GM15510 (cell line): ENCODE data around the gene TMEM138.

ENCODE experiments used
- POLR2A ChIP-seq: IDR thresholded peaks from 3 replicates; pipeline ENCODE4 v1.6.1; 2011; ENCODE audit warnings: borderline replicate concordance; ENCODE audit not compliant: insufficient read length; ENCODE audit errors: extremely low read depth

TMEM138 gene

GRCh38 chr11:61361741-61362541 is at the start of gene TMEM138, which contains the start of gene CYB561A3:
TSS of gene TMEM138 (plus strand) at chr11:61362374. CDS start at chr11:61364391, 2,017 bp downstream.
TSS of gene CYB561A3 (minus strand) at chr11:61361882. CDS start at chr11:61356713, 5,169 bp downstream.
- peak; percentile 99 for TF ChIP-seq POLR2A

- no peak for TF ChIP-seq POLR2A
Measured at GRCh38 chr11:61315260-61315659, 46.9 kb upstream of the TMEM138 start.

- no peak for TF ChIP-seq POLR2A
Measured at GRCh38 chr11:61325649-61326414, 36.3 kb upstream of the TMEM138 start.

- TF ChIP-seq POLR2A, result no peak
Measured at GRCh38 chr11:61327669-61328071, 34.5 kb upstream of the TMEM138 start.

- TF ChIP-seq POLR2A, result no peak
Measured at GRCh38 chr11:61328351-61328750, 33.8 kb upstream of the TMEM138 start.

- TF ChIP-seq POLR2A, result no peak
Measured at GRCh38 chr11:61329871-61330270, 32.3 kb upstream of the TMEM138 start.

- no peak for TF ChIP-seq POLR2A
Measured at GRCh38 chr11:61331651-61332050, 30.5 kb upstream of the TMEM138 start.

GRCh38 chr11:61332281-61332796 is 29.8 kb upstream of the TMEM138 start:
- no peak for TF ChIP-seq POLR2A

GRCh38 chr11:61332797-61333549 is 29.2 kb upstream of the TMEM138 start, which contains the start of the genes DDB1 and TKFC:
TSS of gene DDB1 (minus strand) at chr11:61333105. CDS start at chr11:61332968, 137 bp downstream.
TSS of gene TKFC (plus strand) at chr11:61333228. CDS start at chr11:61334729, 1,501 bp downstream.
- peak; percentile 92 for TF ChIP-seq POLR2A

GRCh38 chr11:61333550-61334433 is 28.4 kb upstream of the TMEM138 start:
- peak; percentile 11 for TF ChIP-seq POLR2A

- no peak for TF ChIP-seq POLR2A
Measured at GRCh38 chr11:61334434-61335354, 27.5 kb upstream of the TMEM138 start.

GRCh38 chr11:61335355-61335710 is 26.8 kb upstream of the TMEM138 start:
- TF ChIP-seq POLR2A, result no peak

GRCh38 chr11:61336171-61336935 is 25.8 kb upstream of the TMEM138 start:
- no peak for TF ChIP-seq POLR2A
